ENCODE data around the gene MAGI1. TPM values are rescaled to one million over a fixed set of nuclear protein-coding genes. Genes with fewer than 3 reads are reported as not detected.
"Not testable (repeated sequence)": the region's sequence is repeated elsewhere in the genome, so short reads cannot be mapped to it uniquely, and the experiment has no call there.

Gene MAGI1
- total RNA-seq, 1 donor from 2014 or later: 39.1 TPM

GRCh38 chr3:65617787-65618186, 420.9 kb downstream of the MAGI1 start:
- FAIRE-seq: no peak
- no peak for DNase-seq (ENCODE audit: low spot score in 2 of 2)

- no peak for FAIRE-seq
- no peak for DNase-seq (ENCODE audit: low spot score in 2 of 2)
Observed at GRCh38 chr3:65617209-65617608, 421.5 kb downstream of the MAGI1 start.

GRCh38 chr3:65616563-65616962, 422.2 kb downstream of the MAGI1 start:
- no peak for FAIRE-seq
- DNase-seq (ENCODE audit: low spot score in 2 of 2): no peak

- FAIRE-seq (no peak), DNase-seq (ENCODE audit: low spot score in 2 of 2) (no peak)
Observed at GRCh38 chr3:65615329-65615728, 423.4 kb downstream of the MAGI1 start.

- DNase-seq (ENCODE audit: low spot score in 2 of 2) (no peak), FAIRE-seq (no peak)
Observed at GRCh38 chr3:65614585-65614984, 424.1 kb downstream of the MAGI1 start.

- not testable (repeated sequence) for FAIRE-seq
Observed at GRCh38 chr3:65607965-65608460, 430.7 kb downstream of the MAGI1 start.

GRCh38 chr3:65607101-65607500, 431.6 kb downstream of the MAGI1 start:
- no peak for DNase-seq (ENCODE audit: low spot score in 2 of 2)
- FAIRE-seq: no peak

More at GRCh38 chr3:65607965-65608460, 430.7 kb downstream of the MAGI1 start:
- not testable (repeated sequence) for DNase-seq (ENCODE audit: low spot score in 2 of 2)

- no peak for FAIRE-seq
Observed at GRCh38 chr3:65605876-65606432, 432.8 kb downstream of the MAGI1 start.

GRCh38 chr3:65604863-65605526, 433.7 kb downstream of the MAGI1 start:
- no peak for DNase-seq (ENCODE audit: low spot score in 2 of 2)
- no peak for FAIRE-seq

More at GRCh38 chr3:65605876-65606432, 432.8 kb downstream of the MAGI1 start:
- DNase-seq (ENCODE audit: low spot score in 2 of 2): no peak

- FAIRE-seq: no peak
Observed at GRCh38 chr3:65603631-65604030, 435.1 kb downstream of the MAGI1 start.

GRCh38 chr3:65600888-65601287, 437.8 kb downstream of the MAGI1 start:
- FAIRE-seq (no peak), DNase-seq (ENCODE audit: low spot score in 2 of 2) (no peak)

More at GRCh38 chr3:65603631-65604030, 435.1 kb downstream of the MAGI1 start:
- no peak for DNase-seq (ENCODE audit: low spot score in 2 of 2)

- DNase-seq (ENCODE audit: low spot score in 2 of 2) (no peak), FAIRE-seq (no peak)
Observed at GRCh38 chr3:65597952-65598413, 440.7 kb downstream of the MAGI1 start.

- FAIRE-seq (no peak), DNase-seq (ENCODE audit: low spot score in 2 of 2) (peak; percentile 35 to 44)
Observed at GRCh38 chr3:65597226-65597951, 441.3 kb downstream of the MAGI1 start.

- DNase-seq (ENCODE audit: low spot score in 2 of 2) (no peak), FAIRE-seq (no peak)
Observed at GRCh38 chr3:65596571-65597225, 442.0 kb downstream of the MAGI1 start.

- DNase-seq (ENCODE audit: low spot score in 2 of 2): no peak
- no peak for FAIRE-seq
Observed at GRCh38 chr3:65596029-65596300, 442.8 kb downstream of the MAGI1 start.

- FAIRE-seq: no peak
Observed at GRCh38 chr3:65595222-65596028, 443.3 kb downstream of the MAGI1 start.

GRCh38 chr3:65593780-65594752, 444.7 kb downstream of the MAGI1 start:
- no peak for FAIRE-seq
- DNase-seq (ENCODE audit: low spot score in 2 of 2): no peak

More at GRCh38 chr3:65595222-65596028, 443.3 kb downstream of the MAGI1 start:
- DNase-seq (ENCODE audit: low spot score in 2 of 2): no peak

GRCh38 chr3:65591313-65591712, 447.4 kb downstream of the MAGI1 start:
- no peak for FAIRE-seq
- DNase-seq (ENCODE audit: low spot score in 2 of 2): no peak

- DNase-seq (ENCODE audit: low spot score in 2 of 2) (no peak), FAIRE-seq (no peak)
Observed at GRCh38 chr3:65588884-65589283, 449.8 kb downstream of the MAGI1 start.
